Fibroblast of skin of right quadriceps (primary cell): ENCODE data around the gene CAMK2N2.
"Not testable (repeated sequence)": the region's sequence is repeated elsewhere in the genome, so short reads cannot be mapped to it uniquely, and the experiment has no call there.

Source experiments
- DNase-seq: peaks from one replicate; pipeline ENCODE4 v3.0.0-alpha.2; 2013

The CAMK2N2 gene

GRCh38 chr3:184272269-184272668 lies 10.9 kb upstream of the CAMK2N2 start:
- DNase-seq = no peak

- DNase-seq = not testable (repeated sequence)
Observed at GRCh38 chr3:184267249-184267648, 5.9 kb upstream of the CAMK2N2 start.

DNA sequence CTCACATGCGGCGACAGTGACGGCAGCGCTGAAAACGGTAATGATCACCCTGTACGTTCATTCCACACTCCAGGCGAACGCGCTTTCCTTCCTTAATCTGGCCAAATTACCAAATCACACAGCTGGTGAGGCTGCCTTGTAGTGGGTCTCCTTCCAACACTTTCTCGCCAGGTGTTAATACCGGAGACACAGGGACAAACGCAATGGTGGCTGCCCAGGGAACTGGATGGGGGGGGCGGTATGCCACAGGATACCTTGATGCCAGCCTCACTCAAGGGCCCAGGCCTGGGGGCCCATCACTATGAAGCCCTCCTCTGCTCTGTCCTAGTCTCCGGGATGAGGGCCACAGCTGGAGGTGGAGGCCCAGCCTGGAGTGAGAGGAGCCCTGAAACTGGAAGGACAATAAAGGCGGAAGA lies 1.4 kb upstream of the CAMK2N2 start:
- no peak for DNase-seq

DNA sequence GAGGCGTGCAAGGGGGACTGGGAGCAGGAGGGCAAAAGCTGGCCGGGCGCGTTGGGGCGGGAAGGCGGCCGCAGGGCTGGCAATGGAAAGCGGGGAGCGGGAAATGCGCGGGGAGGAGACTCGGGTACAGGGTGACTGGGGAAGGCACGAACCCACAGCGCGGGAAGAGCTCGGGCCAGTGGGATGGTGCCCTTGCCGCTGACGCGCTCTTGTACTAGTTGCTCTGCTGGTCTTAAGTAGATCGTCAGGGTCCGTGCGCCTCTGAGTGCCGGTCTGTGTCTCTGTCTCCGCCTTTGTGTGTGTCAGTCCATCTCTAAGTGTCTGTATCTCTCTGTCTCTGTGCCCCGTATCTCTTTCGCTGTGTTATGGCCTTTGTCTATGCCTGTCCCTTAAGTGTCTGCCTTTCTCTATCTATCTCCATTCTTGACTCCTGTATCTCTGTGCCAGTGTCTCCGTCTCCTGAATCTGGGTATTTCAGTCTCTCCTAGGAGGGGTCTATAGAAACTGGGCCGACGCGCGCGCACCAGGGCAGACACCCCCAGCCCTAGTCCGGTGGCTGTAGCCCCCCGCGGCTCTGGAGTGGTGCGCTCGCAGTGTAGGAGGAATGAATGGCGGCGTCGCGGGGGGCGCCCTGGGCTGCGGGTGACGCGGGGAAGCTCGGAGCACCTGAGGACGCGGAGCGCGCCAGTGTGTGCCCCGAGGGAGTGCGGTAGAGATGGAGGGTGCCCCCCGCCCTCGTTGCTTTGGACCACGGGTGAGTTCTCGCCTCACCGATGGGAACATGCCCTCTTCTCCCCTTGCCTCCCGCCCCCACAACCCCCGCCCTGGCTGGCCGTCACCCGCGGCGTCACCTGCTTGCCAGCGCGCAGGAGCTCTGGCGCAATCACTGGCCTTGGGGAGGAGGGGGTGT lies 756 bp upstream of the CAMK2N2 start:
- no peak for DNase-seq

DNA sequence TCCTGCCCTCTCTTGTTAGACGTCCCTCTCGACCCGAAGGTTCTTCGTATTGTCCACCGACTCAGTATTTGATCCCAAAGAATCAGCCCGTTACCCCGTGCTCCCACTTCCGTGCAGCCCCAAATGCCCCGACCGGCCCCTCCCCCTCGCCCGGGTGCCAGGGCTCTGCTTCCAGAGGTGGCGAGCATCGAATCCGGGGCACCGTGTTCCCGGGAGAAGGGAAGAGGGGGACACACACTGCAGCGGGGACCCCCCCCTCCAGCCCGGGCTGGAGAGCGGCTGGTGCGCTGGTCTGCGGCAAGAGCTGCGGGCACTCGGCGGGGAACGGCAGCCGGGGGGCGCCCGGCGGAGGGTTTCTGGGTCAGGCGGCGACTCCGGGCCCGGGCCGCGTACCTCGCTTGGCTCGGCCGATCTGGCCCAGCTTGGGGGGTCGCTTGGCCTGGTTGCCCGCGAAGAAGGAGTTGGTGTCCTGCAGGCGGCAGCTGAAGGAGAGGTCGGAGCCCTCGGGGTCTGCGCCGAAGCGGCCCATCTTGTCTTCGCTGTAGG lies 556 bp downstream of the CAMK2N2 start:
- no peak for DNase-seq

- peak; percentile 19 for DNase-seq
Observed at GRCh38 chr3:184259878-184260723, 1.3 kb downstream of the CAMK2N2 start.

DNA sequence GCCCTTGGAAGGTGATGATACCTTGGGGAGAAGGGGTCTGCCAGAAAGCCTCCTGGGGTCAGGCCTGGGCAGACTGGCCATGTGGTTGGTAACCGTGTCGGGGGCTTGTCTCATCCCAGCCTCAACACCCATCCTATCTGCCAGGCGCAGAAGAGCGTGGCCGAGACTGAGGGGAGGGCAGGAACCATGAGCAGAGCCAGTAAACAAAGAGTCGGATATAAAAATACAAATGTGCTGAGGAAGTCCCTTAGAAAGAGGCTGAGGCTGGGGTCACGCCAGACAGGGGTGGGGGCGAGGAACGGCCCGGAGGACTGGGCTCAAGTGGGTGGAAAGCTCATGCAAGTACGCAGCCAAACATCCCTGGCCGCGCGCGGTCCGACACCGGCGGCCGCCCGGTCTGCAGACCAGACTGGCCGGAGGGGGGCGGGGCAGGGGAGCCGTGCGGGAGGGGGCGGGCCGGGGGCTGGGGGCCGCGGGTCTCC lies 1.9 kb downstream of the CAMK2N2 start:
- no peak for DNase-seq

GRCh38 chr3:184258926-184259325 lies 2.4 kb downstream of the CAMK2N2 start:
- no peak for DNase-seq

- no peak for DNase-seq
Observed at GRCh38 chr3:184257083-184257915, 4.1 kb downstream of the CAMK2N2 start.

DNA sequence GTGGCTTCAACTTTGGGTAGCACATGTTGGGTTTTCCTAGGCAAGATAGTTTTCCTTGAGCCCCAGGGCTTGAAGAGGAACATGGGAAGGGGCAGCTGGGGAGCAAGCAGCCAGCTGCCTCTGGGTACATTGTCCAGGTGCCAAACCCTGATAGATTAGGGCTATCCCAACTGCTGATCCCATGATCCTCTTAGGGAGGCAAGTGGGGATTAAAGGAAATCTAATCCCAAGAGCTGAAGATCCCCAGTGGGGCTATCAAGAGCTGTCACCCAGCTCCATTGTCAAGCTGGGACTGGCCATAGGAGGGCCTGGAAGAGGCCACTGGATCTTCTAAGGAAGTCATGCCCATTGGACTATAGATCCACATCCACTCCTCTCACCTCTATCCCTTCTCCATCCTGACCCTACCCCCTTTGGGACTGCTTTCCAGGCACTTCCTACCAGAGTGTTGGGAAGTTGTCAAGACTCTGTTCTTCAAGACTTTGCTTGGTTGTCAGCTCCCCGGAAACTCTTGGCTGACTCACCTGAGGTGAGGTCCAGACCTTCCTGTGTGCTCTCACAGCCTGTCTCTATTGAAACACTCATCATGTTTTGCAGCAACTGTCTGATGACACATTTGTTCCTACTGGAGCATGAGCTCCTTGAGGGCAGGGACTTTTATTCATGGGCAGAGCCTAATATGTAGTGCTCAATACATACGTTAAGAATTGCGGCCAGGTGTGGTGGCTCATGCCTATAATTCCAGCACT lies 5.9 kb downstream of the CAMK2N2 start:
- DNase-seq = no peak

GRCh38 chr3:184250167-184250828 lies 11.1 kb downstream of the CAMK2N2 start:
- DNase-seq = peak; percentile 84

- peak; percentile 98 for DNase-seq
Observed at GRCh38 chr3:184249412-184250166, 11.8 kb downstream of the CAMK2N2 start, which contains the start of gene EEF1AKMT4. Gene EEF1AKMT4 (plus strand): TSS chr3:184249672. CDS start chr3:184249695, 23 bp downstream.

DNA sequence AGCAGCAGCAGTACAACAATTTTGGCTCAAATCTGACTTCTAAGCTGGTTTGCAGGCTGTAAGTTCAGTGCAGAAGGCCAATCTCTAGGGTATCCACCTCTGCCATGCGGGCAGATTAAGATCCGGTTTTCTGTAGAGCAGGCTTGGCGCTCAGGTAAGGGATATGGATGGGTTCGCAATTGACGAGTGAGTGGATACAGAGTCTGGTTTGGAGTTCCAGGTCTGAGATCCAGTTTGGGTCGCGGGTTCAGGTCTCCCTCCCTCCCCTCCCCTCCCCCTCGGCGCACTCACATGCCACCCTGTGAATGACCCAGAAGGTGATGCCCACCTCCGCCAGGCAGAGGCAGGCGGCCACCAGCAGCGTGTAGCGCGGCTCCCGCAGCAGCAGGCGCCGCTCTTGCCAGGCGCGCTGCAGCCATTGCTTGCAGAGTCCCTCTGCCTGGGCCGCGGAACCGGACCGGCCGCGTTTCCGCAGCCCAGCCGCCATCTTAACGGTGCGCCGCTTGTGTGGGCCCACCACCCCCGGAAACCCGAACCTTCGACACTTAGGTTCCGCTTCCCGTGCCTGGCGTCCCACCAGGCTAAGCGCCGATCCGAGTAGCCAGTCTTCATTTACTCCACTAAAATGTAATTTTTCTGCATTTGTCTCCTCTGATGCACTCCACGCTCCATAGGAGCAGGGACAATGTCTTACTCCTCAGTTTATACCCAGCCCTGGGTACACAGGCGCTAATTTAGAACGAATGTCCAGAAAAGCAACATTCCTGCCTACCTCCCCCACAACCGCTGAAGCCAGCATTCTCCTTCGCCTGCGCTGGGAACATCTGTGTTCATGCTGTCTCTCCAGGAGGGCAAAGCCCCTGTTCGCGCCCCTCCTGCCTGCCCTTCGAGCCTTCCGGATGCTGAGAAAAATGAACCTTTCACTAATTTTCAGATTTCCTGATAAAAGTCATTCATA lies 12.6 kb downstream of the CAMK2N2 start, which contains the start of gene ALG3:
TSS of gene ALG3 (minus strand) at position 509 of the 958 bp plus-strand sequence. CDS start at position 487, 22 bp downstream.
- DNase-seq = peak; percentile 86

DNA sequence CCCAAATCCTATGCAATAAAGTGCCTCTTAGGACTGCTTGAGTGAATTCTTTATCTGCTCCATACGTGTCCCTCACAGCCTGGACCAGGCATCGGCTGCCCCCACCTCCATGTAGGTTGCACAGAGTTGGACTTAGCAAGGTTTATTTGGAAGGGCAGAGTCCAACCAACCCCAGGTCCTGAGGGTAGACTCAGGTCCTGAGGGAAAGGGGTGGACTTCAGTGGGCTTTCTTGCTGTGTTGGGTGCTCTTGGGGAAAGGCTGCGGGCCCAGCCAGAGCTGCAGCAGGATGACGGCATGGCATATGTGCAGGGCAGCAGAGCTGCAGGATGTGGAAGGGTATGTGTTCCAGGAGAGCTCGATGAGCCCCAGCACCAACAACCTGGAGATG lies 19.1 kb downstream of the CAMK2N2 start:
- no peak for DNase-seq

DNA sequence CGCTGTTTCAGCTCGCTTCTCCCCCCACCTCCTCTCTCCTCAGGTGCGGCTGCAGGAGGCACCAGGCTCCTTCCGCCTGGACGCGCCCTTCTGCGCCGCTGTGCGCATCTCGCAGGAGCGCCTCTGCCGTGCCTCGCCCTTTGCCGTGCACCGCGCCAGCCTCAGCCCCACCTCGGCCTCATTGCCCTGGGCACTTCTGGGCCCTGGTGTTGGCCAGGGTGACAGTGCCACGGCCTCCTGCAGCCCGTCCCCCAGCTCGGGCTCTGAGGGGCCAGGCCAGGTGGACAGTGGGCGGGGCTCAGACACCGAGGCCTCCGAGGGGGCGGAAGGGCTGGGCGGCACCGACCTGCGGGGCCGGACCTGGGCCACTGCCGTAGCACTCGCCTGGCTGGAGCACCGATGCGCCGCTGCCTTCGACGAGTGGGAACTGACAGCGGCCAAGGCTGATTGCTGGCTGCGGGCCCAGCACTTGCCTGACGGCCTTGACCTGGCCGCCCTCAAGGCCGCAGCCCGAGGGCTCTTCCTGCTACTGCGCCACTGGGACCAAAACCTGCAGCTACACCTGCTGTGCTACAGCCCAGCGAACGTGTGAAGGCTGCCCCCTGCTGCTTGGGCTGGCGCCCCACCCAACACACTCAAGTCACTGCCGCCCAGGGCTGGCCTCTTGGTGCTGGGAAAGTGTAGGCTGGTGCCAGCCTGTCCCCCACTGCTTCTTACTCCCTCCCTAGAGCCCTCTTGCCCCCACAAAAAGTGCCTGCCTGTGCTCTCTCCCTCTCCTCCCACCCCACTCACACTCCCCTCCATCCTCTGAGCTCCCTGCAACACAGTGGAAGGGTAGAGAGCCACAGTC lies 19.7 kb downstream of the CAMK2N2 start:
- DNase-seq = no peak

DNA sequence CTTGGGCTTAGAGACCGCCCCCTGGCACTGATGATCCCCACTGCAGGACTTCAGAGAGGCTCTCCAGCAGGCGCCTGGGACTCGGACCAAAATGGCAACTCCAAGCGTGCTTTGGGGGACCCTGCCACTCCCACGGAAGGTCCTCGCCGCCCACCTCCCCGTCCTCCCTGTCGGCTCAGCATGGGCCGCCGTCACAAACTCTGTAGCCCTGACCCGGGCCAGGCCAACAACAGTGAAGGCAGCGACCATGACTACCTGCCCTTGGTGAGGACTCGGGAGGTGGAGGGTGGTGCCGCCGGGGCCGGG lies 20.3 kb downstream of the CAMK2N2 start:
- no peak for DNase-seq

DNA sequence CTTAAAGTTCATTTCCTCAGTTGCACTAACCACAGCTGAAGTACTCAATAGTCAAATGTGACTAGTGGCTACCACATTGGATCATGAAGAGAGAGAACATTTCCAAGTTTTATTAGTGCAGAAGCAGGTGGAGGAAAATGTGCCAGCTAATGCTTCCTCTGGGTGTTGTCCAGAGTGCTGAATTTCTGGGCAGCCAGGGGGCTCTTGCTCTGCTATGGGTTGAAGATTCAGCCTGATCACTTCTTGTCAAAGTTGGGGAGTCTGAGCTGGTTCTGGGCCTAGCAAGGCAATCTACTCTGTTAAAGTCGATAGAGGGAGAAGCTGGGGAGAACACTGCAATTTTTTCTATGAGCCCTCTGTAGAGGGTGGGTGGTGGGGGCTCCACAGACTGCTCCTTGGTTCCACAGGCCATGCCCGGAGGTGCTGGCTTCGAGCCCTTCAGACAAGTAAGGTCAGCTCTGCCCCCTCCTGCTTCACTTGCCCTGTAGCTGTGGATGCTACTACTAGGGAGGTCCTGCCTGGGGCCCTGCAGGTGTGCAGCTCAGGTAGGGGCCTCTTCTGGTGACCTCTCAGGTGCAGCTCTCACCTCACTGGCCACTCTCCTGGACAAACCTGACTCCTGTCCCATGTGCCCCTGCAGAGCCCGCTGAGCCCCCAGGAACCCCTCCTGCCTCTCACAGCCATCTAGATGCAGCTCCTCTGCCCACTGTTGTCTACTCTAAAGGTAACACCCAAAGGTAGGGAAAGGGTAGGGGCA lies 20.8 kb downstream of the CAMK2N2 start:
- DNase-seq = peak; percentile 20
